GM18873 (cell line): Measurements from ENCODE around the gene RHEX.

Source experiments
- ATAC-seq: cut with Tn5 transposase; IDR thresholded peaks from one replicate; pipeline ENCODE4 v1.9.1; 2021; ENCODE audit warnings: mild to moderate bottlenecking, moderate library complexity, moderate number of reproducible peaks; ENCODE audit not compliant: unreplicated experiment, low FRiP score

Gene RHEX

GRCh38 chr1:206112600-206113301, 59.8 kb downstream of the RHEX start:
- ATAC-seq, result no peak

- no peak for ATAC-seq
Observed at GRCh38 chr1:206114692-206115640, 62.0 kb downstream of the RHEX start.

DNA sequence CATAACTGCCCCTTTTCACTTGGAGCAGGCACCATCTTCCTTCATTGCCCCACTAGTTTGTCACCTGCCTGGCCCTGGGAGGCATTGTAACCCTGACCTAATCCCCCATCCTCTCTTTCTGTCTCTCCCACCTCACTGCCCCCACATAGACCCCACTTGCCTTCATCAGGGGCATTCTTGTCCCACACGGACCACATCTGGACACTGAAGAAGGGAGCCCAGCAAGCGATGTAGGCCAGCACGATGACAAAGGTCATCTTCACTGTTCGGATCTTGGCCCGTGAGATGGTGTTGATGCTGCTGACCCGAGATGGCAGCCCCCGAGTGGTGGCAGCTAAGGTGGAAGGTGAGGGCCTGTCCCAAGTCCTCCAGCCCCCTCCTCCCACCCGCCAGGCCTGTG, 62.8 kb downstream of the RHEX start:
- no peak for ATAC-seq

- ATAC-seq, result no peak
Observed at GRCh38 chr1:206116191-206116872, 63.4 kb downstream of the RHEX start.

- ATAC-seq, result no peak
Observed at GRCh38 chr1:206116873-206117150, 63.8 kb downstream of the RHEX start.

GRCh38 chr1:206117151-206117948, 64.4 kb downstream of the RHEX start, which contains the start of gene AVPR1B:
Gene AVPR1B (minus strand): TSS chr1:206117388. CDS start chr1:206116890, 498 bp downstream.
- ATAC-seq, result no peak

- no peak for ATAC-seq
Observed at GRCh38 chr1:206120406-206120805, 67.4 kb downstream of the RHEX start.

- no peak for ATAC-seq
Observed at GRCh38 chr1:206121269-206121668, 68.3 kb downstream of the RHEX start.

DNA sequence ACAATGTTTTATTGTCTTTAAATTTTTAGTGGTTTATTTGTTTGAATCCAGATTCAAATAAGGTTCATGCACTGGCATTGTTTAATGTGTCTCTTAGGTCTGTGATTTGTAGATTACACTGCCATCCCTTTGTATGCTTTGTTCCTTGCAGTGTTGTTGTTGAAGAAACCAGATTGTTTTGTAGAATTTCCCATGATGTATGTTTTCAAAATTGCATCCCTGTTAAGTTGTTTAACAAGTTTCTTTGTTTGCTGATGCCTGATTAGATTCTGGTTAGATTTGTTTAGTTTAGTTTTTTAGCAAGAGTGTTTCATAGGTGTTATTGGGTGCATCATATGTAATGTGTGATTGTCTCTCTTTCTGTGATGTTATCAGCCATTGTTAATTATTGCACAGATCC, 69.7 kb downstream of the RHEX start:
- no peak for ATAC-seq

GRCh38 chr1:206125346-206125745, 72.4 kb downstream of the RHEX start:
- no peak for ATAC-seq

- ATAC-seq, result no peak
Observed at GRCh38 chr1:206127336-206127735, 74.4 kb downstream of the RHEX start.

DNA sequence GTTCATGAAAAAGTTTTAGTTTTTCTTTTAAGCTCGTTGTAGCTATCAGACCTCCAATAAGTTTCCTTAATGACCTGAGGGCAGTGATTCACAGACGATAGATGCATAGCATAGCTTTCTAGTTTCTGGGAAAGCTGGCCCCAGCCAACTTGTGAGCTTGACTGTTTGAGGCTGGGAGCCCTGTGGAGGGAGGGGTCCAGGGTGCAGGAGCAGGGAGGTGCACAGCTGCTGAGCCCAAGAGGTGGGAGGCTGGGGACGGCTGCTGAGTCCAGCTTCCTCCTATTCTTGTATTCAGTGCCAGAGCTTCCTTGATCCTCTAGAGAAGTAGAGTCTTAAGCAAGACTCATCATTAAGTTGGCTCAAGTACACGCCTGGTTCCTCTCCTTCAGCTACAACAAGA, 75.2 kb downstream of the RHEX start:
- ATAC-seq, result no peak

DNA sequence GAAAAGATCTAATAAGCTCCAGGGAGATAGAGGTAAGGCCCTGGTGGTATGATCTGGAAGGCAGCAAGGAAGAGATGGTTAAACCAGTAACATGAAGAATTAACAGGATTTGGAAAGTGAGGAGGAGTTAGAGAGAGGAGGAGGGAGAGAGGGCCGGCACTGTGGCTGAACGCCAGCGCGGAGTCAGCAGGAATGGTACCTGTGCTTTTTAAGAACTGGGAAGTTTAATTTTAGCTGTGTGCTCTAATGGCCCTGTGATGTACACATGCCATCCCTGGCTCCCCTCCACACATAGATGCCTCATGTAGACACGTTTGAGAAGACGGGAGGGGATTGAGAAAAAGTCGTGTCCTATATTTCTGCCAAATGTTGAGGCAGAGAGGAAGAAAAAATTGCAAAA, 78.1 kb downstream of the RHEX start:
- no peak for ATAC-seq

- ATAC-seq, result no peak
Observed at GRCh38 chr1:206133751-206134415, 80.9 kb downstream of the RHEX start.

GRCh38 chr1:206135248-206135647, 82.3 kb downstream of the RHEX start:
- no peak for ATAC-seq

DNA sequence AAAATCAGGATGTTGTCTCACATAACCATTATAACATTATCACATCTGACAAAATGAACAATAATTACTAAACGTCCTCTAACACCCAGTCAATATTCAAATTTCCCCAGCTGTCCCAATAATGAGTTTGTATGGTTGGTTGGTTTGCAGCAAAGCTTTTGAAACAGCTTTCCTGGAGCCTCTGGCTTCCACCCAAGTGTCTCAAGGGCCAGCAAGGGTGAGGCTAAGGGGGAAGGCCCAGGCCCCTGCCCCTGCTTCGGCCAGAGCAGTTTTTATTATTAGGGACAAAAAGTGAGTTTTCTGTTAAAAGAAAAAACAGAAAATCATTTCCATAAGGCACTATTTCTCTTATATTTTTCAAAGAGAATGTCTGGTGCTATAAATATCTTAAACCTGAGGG, 83.3 kb downstream of the RHEX start:
- no peak for ATAC-seq

DNA sequence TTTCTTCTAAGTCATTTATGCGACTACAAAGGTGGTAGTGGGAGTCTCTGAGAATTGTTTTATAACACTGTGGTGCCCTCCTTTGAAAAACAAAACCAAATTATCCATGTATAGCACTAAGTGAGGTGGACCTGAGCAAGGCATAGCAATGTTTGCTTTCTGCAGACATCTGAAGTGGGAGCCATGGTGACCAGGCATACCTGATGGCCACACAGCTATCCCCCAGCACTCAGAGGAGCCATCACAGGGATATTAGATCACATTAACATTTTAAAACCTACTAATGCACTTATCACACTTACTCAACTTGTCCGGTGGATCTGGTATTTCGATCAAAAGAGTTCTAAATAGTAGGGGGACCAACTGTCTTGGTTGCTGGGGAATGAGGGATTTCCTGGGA, 89.0 kb downstream of the RHEX start:
- no peak for ATAC-seq

DNA sequence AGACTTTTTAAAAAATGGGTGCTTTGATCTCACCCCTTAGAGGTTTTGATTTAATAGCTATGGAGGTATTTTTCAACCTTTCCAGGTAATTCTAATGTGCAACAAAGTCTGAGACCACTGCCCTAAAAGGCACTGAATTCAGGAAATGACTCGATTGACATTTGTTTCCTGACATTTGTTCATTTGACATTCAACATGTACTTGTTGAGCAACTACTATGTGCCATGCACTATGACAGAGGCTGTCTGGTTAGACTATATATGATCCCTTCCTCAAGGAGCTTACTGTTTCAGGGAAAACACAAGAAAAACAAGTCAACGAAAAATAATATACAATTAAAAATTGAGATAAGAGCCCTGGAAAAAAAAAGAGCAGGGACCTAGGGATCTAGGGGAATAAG, 89.8 kb downstream of the RHEX start:
- ATAC-seq, result no peak

- ATAC-seq, result no peak
Observed at GRCh38 chr1:206143537-206144172, 90.7 kb downstream of the RHEX start.
